ENCODE data around the gene R3HCC1L. TPM values are rescaled to one million over a fixed set of nuclear protein-coding genes. Genes with fewer than 3 reads are reported as not detected.
A peak's percentile ranks its signal among the peaks of the same experiment; 100 is the strongest.

R3HCC1L gene
- total and polyA plus RNA-seq, 9 of the 15 experiments (the other 6 are each of a cell fraction or from before 2014, with no cell fraction given) = 9.1 to 17.8 (median 12.6) TPM

DNA sequence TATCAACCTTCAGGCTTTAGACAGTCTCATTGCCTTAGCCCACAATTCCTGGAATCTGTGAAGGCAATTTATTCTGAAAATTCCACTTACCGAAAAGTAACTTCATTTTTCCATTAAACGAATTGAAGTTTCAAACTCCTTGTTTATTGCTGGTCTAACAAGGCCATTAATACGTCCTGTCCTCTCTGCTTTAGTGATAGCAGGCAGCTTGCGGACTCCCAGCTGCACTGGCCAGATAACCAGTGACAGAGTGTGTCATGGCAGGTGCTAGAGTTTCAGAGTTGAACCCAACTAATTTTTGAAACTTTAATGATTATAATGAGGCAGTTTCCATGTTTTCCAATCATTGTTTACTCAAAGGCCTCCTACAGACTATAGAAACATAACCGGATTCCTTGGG is 102.4 kb downstream of the R3HCC1L start (continued):
- TF ChIP-seq E2F3 (CRISPR knock-in tag; IDR thresholded peaks at IDR 0.05) = no peak
- TF ChIP-seq, protein P1, sequence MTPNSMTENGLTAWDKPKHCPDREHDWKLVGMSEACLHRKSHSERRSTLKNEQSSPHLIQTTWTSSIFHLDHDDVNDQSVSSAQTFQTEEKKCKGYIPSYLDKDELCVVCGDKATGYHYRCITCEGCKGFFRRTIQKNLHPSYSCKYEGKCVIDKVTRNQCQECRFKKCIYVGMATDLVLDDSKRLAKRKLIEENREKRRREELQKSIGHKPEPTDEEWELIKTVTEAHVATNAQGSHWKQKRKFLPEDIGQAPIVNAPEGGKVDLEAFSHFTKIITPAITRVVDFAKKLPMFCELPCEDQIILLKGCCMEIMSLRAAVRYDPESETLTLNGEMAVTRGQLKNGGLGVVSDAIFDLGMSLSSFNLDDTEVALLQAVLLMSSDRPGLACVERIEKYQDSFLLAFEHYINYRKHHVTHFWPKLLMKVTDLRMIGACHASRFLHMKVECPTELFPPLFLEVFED (CRISPR knock-in tag; conservative IDR thresholded peaks at IDR 0.05) = no peak
- no peak for TF ChIP-seq ZNF3 (CRISPR knock-in tag; IDR thresholded peaks at IDR 0.05)
- TF ChIP-seq, protein P2, sequence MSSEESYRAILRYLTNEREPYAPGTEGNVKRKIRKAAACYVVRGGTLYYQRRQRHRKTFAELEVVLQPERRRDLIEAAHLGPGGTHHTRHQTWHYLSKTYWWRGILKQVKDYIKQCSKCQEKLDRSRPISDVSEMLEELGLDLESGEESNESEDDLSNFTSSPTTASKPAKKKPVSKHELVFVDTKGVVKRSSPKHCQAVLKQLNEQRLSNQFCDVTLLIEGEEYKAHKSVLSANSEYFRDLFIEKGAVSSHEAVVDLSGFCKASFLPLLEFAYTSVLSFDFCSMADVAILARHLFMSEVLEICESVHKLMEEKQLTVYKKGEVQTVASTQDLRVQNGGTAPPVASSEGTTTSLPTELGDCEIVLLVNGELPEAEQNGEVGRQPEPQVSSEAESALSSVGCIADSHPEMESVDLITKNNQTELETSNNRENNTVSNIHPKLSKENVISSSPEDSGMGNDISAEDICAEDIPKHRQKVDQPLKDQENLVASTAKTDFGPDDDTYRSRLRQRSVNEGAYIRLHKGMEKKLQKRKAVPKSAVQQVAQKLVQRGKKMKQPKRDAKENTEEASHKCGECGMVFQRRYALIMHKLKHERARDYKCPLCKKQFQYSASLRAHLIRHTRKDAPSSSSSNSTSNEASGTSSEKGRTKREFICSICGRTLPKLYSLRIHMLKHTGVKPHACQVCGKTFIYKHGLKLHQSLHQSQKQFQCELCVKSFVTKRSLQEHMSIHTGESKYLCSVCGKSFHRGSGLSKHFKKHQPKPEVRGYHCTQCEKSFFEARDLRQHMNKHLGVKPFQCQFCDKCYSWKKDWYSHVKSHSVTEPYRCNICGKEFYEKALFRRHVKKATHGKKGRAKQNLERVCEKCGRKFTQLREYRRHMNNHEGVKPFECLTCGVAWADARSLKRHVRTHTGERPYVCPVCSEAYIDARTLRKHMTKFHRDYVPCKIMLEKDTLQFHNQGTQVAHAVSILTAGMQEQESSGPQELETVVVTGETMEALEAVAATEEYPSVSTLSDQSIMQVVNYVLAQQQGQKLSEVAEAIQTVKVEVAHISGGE (CRISPR knock-in tag; IDR thresholded peaks at IDR 0.05) = peak in 1 of 3 experiments; percentile 65; a peak in 2 of 6 replicates
- peak; percentile 90 for TF ChIP-seq NCOR1 (IDR thresholded peaks at IDR 0.05)
- peak; percentile 55; the same call in 1 of the 2 replicates for TF ChIP-seq ZNF584 (CRISPR knock-in tag; IDR thresholded peaks at IDR 0.05; ENCODE audit: low read depth)
- TF ChIP-seq, protein P3, sequence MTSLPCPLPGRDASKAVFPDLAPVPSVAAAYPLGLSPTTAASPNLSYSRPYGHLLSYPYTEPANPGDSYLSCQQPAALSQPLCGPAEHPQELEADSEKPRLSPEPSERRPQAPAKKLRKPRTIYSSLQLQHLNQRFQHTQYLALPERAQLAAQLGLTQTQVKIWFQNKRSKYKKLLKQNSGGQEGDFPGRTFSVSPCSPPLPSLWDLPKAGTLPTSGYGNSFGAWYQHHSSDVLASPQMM (CRISPR knock-in tag; IDR thresholded peaks at IDR 0.05) = no peak
- TF ChIP-seq, protein P4, sequence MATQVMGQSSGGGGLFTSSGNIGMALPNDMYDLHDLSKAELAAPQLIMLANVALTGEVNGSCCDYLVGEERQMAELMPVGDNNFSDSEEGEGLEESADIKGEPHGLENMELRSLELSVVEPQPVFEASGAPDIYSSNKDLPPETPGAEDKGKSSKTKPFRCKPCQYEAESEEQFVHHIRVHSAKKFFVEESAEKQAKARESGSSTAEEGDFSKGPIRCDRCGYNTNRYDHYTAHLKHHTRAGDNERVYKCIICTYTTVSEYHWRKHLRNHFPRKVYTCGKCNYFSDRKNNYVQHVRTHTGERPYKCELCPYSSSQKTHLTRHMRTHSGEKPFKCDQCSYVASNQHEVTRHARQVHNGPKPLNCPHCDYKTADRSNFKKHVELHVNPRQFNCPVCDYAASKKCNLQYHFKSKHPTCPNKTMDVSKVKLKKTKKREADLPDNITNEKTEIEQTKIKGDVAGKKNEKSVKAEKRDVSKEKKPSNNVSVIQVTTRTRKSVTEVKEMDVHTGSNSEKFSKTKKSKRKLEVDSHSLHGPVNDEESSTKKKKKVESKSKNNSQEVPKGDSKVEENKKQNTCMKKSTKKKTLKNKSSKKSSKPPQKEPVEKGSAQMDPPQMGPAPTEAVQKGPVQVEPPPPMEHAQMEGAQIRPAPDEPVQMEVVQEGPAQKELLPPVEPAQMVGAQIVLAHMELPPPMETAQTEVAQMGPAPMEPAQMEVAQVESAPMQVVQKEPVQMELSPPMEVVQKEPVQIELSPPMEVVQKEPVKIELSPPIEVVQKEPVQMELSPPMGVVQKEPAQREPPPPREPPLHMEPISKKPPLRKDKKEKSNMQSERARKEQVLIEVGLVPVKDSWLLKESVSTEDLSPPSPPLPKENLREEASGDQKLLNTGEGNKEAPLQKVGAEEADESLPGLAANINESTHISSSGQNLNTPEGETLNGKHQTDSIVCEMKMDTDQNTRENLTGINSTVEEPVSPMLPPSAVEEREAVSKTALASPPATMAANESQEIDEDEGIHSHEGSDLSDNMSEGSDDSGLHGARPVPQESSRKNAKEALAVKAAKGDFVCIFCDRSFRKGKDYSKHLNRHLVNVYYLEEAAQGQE (IDR thresholded peaks at IDR 0.05; ENCODE audit: borderline replicate concordance) = no peak
- TF ChIP-seq, protein P4 (CRISPR knock-in tag; IDR thresholded peaks at IDR 0.05; ENCODE audit: low read depth) = no peak
- 0 out of 4 replicates have a peak, but pooled peaks of 1 of the 2 experiments have one; percentile 12 for TF ChIP-seq FOXA3 (CRISPR knock-in tag; conservative IDR thresholded peaks at IDR 0.05 in 1 of 2, IDR thresholded peaks at IDR 0.05 in 1 of 2)
